NK-92 treated with Interleukin-12 subunit alpha and Interleukin-12 subunit beta, amount 100 ng/mL, for 24 hours (cell line): Measurements from ENCODE around the gene TLL1.

ENCODE experiments used
- DNase-seq: peaks from one replicate; lab custom pipeline; 2025; lab: John Stamatoyannopoulos, UW

Gene TLL1

DNA sequence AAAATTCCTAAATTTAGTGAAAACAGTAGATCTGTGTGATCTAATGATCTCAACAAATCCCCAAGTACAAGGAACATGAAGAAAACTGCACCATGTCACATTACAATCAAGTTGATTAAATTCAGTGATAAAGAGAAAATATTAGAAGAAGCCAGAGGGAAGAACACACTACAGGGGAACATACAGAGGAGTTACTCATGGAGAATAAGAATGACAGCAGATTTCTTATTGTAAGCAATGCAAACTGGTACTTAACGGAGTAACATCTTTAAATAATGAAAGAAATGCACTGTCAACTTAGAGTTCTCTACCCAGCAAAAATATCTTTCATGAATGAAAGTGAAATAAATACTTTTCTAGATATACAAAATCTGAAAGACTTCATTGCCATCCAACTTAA lies 21.1 kb downstream of the TLL1 start:
- no peak for DNase-seq

DNA sequence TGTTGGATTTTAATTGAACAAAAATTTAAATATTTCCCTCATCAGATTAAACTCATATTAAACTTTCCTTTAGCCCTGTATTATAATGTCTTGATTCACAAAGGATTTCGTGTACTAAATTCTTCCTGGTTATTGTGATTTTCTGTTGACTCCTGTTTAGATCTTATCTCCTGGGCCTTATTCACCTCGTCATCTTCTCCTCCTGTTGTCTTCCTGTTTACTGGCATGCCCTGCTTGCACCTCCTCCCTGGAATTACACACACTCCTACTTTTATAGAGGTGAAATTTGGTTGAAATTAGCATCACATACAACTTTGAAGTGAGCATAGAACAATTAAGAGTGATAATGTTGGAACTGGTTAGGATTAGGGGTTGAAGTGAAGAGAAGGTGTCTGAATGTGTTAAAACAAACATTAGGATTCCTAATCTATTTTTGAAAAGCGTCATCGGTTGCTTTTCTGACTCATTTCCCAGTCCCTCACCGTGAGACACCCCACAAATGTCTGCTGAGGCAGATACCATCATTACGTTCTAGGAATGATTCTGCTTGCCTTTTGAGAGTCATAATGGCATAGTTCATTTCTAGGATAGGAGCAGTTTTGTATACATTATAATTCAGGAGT lies 32.5 kb downstream of the TLL1 start:
- DNase-seq: no peak

DNA sequence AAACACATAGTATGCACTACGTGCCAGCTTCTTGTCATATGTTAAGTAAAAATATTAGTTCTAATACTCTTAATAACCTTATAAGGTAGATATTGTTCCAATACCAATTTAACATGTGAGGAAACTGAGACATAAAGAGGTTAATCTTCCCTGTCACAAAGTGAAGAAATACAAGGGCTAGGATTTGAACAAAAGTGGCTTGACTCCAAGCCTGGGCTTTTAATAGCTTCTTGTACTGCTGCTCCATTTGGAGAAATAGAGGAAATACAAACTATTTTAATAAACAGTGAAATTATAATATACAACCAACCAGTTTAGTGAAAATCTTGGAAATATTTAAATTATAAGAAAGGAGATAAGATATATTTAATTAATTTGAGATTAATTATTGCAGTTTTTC lies 33.2 kb downstream of the TLL1 start:
- no peak for DNase-seq

DNA sequence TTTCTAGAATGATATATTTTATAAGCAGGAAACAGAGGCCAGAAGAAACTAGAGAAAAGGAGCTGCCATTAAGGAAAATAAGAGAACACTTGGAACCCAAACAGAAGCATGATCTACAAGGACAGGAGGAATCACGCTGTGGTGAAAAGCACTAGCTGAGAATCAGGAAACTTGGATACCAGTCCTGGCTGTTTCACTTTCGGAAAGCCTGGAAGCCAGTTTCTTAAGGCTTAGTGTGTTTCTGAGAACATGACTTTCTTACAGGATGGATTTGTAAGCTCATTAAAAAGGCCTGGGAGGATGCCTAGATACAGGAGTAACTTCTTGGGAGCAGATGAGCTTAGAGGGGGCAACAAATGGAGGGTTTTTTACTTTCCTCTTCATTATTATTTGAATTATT lies 36.9 kb downstream of the TLL1 start:
- DNase-seq: no peak

DNA sequence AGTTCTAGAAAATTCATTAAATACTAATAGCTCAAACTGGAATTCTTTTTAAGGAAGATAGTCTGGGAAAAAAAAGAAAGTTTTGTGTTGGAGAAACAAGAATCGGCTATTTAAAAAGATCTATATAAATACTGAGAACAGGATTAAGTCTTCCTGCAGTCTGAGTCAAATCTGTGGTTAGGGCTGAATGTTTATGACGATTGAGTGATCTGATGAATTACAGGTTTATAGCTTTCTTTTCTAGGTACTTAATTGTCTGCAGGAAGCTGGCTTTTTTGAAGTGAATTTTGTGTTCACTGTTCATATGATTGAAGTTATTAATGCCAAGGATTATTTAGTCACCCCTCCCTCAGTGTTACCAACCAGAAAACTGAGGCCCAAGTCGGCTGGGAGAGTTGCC lies 42.2 kb downstream of the TLL1 start:
- no peak for DNase-seq

DNA sequence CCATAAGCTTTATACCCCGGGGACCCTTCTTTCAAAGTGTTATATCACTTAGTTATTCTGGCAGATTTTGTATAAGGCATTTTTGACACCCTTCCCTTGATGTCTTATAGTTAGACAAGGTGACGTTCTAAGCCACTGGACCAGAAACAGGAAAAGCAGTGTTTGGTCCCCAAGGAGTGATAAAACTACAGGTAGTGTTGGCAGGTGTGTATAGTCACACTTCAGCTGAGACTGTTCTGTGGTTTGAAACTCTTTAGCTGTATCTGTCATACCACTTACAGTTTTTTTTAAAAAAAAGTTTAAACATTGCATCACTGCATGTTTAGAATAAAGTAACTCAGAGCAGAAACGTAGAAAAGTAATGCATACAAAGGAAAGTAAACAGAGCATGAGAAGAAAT lies 48.5 kb downstream of the TLL1 start:
- DNase-seq: no peak

DNA sequence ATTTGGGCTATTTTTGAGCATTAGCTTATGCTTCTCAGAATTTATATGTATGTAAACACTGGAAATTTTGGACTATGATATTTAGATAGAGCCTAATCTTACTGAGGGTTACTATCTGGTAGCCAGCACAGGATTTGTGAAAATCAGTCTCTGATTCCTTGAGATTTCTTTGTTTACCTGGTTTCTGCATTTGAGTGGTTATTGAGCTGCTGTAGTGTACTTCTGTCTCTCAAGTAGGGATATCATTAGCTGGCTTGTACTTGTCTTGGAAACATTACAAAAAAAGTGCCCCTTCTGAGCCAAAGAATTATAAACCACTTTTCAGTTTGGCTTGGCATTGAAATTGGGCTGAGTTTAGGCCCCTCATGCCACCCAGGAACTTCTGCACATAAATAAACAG lies 49.7 kb downstream of the TLL1 start:
- no peak for DNase-seq

DNA sequence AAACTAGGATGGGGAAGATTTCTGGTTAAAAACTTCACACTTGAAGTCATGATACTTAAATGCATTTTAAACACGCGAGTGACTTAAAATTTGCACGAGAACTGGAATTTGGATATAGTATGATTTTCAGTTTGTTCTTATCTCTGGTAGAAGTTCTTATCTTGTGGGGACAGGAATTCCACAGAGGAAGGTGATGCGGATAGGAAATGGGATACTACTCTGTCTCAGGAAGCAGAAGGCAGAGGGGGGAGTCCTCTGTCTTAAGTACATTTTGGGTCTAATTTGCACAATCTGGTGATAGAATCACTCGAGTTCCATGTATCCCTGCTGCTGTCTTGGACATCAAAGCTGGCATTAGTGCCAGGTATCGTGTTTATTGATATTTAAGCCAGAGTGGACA lies 53.3 kb downstream of the TLL1 start:
- no peak for DNase-seq

DNA sequence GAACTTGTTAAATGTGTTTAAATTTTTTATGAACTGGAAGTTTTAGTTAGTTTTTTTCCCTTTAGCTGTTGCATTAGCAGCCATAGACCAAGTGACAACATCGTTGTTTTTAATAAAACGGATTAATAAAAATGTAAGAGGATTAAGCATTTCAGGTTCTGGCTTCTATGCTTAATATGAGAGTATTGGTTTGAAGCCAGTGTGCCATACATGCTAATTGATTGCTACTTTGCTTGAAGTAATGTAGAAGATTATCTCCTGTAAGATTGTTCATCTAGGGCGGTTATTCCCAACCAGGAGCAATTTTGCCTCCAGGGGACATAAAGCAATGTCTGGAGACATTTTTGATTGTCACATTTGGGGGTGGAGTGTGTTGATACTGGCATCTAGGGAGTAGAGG lies 54.3 kb downstream of the TLL1 start:
- DNase-seq: no peak

DNA sequence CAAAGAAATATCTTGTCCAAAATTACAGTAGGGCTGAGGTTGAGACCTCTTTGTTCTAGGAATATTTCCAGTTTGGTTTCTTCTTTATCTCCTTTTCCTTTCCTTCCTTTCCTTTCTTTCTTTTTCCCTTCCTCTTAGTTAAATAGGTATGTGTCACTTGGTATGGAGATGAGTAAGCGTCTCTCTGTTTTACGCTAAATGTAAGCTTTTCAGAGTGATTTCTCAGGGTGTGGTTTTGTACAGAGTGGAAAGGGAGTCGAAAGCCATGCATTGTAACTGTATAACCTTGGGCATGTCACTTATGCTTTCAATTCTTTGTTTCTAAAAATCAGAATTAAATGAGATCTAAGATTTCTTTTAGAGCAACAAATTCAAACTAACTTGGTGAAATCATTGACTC lies 54.8 kb downstream of the TLL1 start:
- DNase-seq: no peak

DNA sequence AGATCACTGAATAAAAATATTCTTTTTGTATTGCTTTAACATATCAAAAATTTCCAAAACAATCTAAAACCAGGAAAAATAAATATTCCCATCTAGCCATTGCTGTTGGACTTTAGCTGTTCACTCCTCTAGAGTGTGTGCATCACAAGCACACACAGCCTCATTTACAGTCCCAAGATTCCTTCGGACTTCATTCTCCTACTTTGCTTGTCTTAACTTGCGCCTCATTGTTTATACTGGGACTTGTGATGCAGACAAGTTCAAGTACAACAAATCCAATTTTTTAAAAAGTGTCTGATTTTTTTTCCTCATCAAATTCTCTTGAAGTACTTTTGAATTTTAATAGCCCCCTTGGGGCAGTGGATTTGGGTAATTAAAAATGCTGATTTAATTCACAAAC lies 55.6 kb downstream of the TLL1 start:
- no peak for DNase-seq

DNA sequence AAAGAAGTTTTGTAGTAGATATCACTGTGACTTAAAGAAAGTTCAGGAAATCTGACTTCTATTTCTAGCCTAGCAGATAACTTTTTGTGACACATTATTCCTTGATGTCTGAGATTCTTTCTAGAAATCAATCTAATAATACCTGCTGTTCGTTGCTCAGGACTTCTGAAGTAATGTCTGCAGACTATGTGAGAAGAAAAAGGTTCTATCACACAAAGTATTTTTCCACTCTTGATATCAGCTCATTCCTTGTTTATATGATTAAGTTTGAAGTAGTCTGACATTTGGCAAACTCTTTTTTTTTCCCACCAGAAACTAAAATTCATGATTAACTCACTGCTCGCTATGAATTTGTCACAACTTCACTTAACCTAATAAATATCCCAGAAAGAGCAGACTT lies 56.6 kb downstream of the TLL1 start:
- DNase-seq: no peak

DNA sequence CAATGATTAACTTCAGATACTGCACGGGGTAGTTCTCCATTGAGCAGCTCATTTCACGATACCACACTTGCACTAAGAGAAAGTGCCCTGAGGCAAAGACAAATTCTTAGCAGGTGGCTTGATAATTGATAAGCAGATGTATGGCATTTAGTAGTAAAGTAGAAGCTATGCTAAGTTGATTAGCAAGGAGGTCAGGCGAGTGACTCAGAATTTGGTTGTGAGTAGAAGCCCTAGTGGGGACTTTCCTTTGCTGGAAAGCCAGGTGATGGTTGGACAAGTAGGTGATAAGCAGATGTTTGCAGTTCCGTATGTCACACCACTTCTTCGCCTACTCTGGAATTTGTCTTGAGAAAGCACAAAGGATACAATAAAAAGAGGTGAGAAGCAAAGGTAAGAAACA lies 58.7 kb downstream of the TLL1 start:
- DNase-seq: no peak

DNA sequence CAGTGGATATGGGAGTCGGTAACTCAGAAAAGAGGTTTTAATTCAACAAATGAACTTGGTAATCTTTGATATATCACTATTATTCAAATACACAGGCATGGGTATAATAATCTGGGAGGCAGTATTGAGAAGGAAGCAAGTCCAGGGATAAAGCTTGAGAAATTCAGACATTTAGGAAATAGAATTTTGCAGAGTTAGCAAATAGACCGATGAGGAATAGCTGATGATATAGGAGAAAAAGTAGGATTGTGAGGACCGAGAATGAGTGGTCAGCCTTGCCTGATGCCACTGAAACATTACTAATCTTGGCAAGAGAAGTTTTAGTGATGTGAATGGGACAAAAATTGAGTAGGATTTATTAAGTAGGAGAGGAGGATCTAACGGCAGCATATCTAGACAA lies 71.9 kb downstream of the TLL1 start:
- DNase-seq: no peak

DNA sequence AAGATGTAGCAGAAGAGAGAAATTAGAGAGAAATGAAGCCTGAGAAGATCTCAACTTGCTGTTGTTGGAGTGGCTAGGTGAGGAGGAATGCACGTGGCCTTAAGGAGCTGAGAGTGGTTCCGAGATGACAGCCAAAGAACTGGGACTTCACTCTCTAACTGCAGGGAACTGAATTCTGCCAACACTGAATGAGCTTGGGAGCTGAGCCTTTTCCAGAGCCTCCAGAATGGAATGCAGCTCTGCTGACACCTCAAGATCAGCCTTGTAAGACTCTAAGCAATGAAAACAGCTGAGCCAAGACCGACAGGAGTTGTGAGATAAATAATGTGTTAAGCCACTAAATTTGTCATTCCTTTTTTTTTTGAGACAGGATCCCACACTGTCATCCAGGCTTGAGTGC lies 73.0 kb downstream of the TLL1 start:
- no peak for DNase-seq

DNA sequence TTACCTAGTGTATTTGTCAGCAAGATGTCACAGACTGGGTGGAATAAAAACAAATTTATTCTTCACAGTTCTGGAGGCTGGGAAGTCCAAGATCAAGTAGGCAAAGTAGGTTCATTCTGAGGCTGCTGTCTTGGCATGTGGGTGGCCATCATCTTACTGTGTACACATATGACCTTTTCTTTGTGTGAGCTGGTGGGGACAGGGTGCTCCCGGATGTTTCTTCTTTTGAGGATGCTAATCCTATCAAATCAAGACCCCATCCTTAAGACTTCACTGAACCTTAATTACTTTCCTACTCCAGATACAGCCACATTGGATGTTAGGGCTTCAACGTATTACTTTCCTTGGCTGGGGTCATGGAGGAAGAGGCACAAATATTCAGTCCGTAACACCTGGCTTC lies 74.0 kb downstream of the TLL1 start:
- no peak for DNase-seq

DNA sequence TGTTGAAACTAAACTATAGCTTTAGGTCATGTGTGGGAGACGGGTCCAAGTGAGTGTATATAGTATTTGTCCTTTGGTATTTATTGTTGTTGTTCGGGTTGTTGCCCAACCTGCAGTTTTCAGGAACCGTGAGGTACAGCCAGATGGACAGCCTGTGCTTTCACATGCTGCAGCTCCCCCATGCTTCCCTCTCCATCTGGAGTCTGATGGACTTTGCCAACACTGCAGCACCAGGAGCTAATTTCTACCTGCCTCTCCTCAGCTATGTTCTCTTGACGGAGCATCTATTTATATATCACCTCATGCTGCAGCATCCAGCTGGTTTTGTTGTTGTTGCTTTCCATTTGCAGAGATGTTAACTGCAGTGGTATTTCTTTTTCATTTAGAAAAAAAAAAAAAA lies 80.1 kb downstream of the TLL1 start:
- no peak for DNase-seq

DNA sequence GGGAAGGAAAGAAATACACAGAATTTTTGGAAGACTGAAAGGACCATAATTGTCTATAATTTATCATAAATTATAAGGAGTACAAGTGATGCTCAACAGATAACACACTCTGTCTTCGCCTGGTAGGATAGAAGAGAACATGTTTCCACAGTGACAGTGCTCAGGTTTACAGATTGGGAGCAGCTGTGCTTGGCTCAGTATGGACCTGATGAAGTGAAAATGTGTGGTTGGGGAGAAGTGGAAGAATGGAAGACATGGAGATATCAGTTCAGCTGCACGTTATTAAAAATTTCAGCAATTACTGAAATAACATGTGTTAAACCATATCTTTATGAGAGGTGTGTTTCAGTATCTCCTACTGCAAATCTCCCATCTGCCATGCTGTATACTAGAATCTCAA lies 90.6 kb downstream of the TLL1 start:
- no peak for DNase-seq

DNA sequence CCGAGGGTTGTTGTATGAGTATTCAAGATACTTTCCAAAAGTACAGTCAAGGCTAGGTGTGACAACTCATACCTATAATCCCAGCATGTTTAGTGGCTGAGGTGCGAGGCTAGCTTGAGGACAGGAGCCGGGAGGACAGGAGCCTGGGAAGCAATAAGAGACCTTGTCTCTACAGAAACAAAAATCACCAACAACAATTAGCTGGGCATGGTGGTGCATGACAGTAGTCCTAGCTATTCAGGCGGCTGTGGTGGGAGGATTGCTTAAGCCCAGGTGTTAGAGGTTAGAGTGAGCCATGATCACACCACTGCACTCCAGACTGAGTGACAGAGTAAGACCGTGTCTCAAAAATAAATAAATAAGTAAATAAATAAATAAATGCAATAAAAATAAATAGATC lies 91.6 kb downstream of the TLL1 start:
- peak; percentile 0 for DNase-seq

DNA sequence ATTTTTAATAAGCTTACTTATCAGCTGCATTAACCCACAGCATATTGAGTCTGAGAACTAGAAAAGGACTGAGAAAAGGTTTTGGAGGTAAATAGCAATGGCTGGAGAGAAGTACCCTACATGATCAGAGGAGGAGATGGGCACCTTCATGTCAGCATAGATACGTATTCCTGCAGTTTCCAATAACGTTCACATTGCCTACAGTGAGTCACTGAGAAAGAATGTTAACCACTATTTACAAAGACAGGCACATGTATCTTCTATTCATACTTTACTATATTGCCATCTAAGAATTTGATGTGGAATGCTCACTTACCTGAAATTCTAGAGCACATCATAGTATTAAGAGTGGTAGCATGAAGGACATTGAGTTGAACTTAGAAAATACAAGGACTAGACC lies 92.5 kb downstream of the TLL1 start:
- DNase-seq: no peak

DNA sequence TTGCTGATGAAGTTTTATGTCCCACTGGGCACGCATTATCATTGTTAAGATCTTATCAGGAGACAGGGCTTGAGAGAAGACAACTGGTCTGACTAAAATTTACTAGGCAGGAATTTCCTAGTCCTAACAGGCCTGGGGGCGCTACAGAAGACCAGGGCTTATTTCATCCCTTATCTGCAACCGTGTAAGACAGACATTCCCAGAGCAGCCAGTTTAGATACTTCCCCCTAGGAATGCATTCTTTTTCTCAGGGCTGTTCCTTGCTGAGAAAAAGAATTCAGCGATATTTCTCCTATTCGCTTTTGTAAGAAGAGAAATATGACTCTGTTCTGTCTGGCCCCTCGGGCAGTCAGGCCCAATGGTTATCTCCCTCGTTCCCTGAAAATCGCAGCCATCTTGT lies 93.8 kb downstream of the TLL1 start:
- no peak for DNase-seq

DNA sequence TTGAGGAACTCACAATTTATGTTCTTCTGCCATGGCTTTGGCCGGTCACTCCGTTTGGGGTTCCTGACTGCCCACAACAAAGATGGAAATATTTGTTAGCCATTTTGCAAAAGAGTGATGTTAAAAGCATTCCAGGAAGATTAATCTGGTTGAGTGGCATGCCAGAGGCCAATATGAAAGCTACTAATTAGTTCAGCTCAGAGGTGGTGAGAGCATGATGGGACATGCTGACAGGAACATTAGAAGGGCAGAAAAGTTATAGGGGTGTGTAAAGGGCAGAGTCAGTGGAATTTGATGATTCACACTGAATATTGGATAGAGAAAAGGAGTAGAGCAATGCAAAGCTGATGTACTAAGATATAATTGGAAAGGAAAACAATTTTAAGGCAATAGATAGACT lies 94.4 kb downstream of the TLL1 start:
- no peak for DNase-seq

DNA sequence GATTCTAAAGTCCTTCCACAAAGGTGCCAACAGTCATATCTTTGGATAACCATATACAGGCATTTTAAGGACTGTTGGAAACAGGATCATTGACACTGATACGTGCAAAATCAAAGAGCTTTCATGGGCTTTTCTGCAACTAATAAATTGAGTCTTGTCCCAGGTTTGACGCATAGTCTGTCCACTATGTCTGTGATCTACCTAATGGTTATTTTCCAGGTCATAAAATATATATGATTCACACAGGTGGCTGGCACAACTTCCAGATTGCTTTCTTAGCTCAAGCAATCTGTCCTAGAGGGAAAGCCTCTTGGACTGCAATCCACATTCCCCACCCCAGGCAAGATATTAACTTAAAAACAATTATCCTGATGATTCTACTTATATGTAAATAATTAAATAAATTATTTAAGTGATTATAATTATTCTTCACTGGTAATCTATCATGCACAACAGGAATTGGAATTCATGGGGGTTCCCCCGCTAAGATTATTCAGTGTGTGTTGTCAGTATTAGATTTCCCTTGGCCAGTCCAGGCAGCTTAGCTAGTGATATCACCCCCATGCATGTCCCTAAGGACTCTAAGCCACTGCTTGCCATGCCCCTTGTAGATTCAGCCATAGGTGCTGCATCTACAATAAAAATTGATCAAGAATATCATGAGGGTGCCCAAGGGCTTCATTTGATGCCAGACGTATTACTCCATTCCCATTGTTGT lies 97.8 kb downstream of the TLL1 start:
- no peak for DNase-seq

DNA sequence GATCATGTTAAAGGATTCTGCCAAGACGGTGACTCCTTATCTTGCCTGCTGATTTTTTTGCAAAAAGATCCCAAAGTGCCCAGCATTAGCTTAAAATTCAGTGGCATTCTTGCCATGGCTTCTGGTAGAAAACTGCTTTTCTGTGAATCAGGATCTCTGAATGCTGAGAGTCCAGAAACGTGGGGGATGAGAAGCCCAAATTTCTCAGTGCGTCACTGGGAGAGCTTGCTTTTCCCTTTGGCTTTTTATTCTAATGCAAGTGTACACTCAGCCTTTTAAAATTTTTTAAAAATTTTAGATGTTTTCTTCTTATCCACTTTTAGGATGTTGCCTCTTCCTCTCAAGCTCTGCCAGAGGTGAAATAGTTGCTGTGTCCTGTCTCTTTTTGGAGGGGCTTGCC lies 98.4 kb downstream of the TLL1 start:
- no peak for DNase-seq
